OCI-LY7 (cell line): Measurements from ENCODE around the gene NBPF4. TPM values are rescaled to one million over a fixed set of nuclear protein-coding genes. Genes with fewer than 3 reads are reported as not detected.
"Not testable (repeated sequence)": the region's sequence is repeated elsewhere in the genome, so short reads cannot be mapped to it uniquely, and the experiment has no call there.

Source experiments
- BruUV-seq: library from RNA; stranded (reverse); fragments of 400-500 nt; replicated peaks from 2 replicates; lab custom pipeline; 2021; lab: Mats Ljungman, UMichigan
- CTCF ChIA-PET: fragments of 300-600 bp; sonication (Branson Sonifier 250); formaldehyde crosslinking; loops from one replicate; lab custom pipeline; 2022; ENCODE audit warnings: antibody characterized with exemption; ENCODE audit not compliant: unreplicated experiment; lab: Charles Lee
- POLR2A ChIA-PET: fragments of 300-600 bp; sonication (Branson Sonifier 250); formaldehyde crosslinking; loops from one replicate; lab custom pipeline; 2022; ENCODE audit warnings: antibody characterized with exemption; lab: Charles Lee
- DNase-seq: peaks from one replicate; pipeline ENCODE4 v3.0.0-alpha.2; 2015; ENCODE audit warnings: low spot score
- H2AFZ ChIP-seq: fragments of 200-600 bp; sonication (generic), shearing (Covaris generic); 2 replicates; pipeline ENCODE4 v1.6.1; 2014; ENCODE audit warnings: mild to moderate bottlenecking, antibody characterized with exemption, low read length, moderate library complexity
- H3K27ac ChIP-seq: fragments of 200-600 bp; sonication (generic); 2 replicates; pipeline ENCODE4 v1.5.1; 2014; ENCODE audit warnings: mixed run types, low read depth, mild to moderate bottlenecking, moderate library complexity, low read length, inconsistent platforms; ENCODE audit not compliant: poor library complexity, severe bottlenecking
- H3K36me3 ChIP-seq: fragments of 200-600 bp; sonication (generic); 2 replicates; pipeline ENCODE4 v1.6.1; 2014; ENCODE audit warnings: mild to moderate bottlenecking, antibody characterized with exemption, low read length, moderate library complexity, mixed read lengths; ENCODE audit not compliant: insufficient read depth
- H3K4me1 ChIP-seq: fragments of 200-600 bp; sonication (generic); 2 replicates; pipeline ENCODE4 v1.5.1; 2014; ENCODE audit warnings: mild to moderate bottlenecking, low read length; ENCODE audit not compliant: insufficient read depth, poor library complexity, severe bottlenecking
- H3K4me2 ChIP-seq: fragments of 200-600 bp; sonication (generic); 2 replicates; pipeline ENCODE4 v1.6.1; 2014; ENCODE audit warnings: mild to moderate bottlenecking, low read length
- H3K4me3 ChIP-seq: fragments of 200-600 bp; sonication (generic); 2 replicates; pipeline ENCODE4 v1.5.1; 2014; ENCODE audit warnings: mild to moderate bottlenecking, low read depth, low read length; ENCODE audit not compliant: poor library complexity, severe bottlenecking
- H3K79me2 ChIP-seq: fragments of 200-600 bp; sonication (generic); 2 replicates; pipeline ENCODE4 v1.6.1; 2016; ENCODE audit warnings: low read depth, mild to moderate bottlenecking, low read length, moderate library complexity, mixed read lengths; ENCODE audit not compliant: insufficient read depth
- H3K9me2 ChIP-seq: fragments of 200-600 bp; sonication (generic); 2 replicates; pipeline ENCODE4 v1.6.1; 2016; ENCODE audit warnings: mild to moderate bottlenecking, low read length, mixed read lengths; ENCODE audit not compliant: insufficient read depth
- H3K9me3 ChIP-seq: fragments of 200-600 bp; sonication (generic); 2 replicates; pipeline ENCODE4 v1.6.1; 2014; ENCODE audit warnings: mild to moderate bottlenecking, mixed run types, low read length, mixed read lengths
- H4K20me1 ChIP-seq: fragments of 200-600 bp; sonication (generic); 2 replicates; pipeline ENCODE4 v1.6.1; 2014; ENCODE audit warnings: mild to moderate bottlenecking, antibody characterized with exemption, low read length, moderate library complexity, mixed read lengths; ENCODE audit not compliant: insufficient read depth
- intact Hi-C: fragments of 100-400 bp; cut with micrococcal nuclease; formaldehyde crosslinking; loops from one replicate; pipeline ENCODE4 v1.10.0; 2022; ENCODE audit not compliant: unreplicated experiment
- total RNA-seq, 2 experiments: library from RNA; depleted of rRNA in 1 of 2; stranded (reverse); fragments of >200 nt in 1 of 2; shearing (Covaris generic) in 1 of 2; gene quantifications; 2 replicates each; pipeline ENCODE4 v1.2.3, GENCODE V29; 2014 to 2022

Gene NBPF4
- total RNA-seq, 2 experiments from 2014 or later, result not detected

DNA sequence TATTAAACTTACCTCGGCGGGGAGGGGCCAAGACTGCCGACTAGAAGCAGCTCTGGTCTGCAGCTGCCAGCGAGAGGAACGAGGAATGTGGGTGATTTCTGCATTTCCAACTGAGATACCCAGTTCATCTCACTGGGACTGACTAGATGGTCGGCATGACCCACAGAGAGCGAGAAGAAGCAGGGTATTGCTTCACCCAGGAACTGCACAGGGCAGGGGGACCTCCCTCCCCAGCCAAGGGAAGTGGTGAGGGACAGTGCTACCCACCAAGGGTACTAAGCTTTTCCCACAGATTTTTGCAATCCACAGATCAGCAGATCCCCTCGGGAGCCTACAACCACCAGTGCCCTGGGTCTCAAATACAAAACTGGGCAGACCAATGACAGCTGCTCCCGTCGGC lies 17.6 kb upstream of the NBPF4 start:
- H3K9me3 ChIP-seq, H4K20me1 ChIP-seq, H3K27ac ChIP-seq, DNase-seq, H2AFZ ChIP-seq, BruUV-seq, POLR2A ChIA-PET, CTCF ChIA-PET, H3K36me3 ChIP-seq, H3K4me1 ChIP-seq, intact Hi-C loops, H3K4me2 ChIP-seq, H3K79me2 ChIP-seq, H3K9me2 ChIP-seq, H3K4me3 ChIP-seq: not testable (repeated sequence)

DNA sequence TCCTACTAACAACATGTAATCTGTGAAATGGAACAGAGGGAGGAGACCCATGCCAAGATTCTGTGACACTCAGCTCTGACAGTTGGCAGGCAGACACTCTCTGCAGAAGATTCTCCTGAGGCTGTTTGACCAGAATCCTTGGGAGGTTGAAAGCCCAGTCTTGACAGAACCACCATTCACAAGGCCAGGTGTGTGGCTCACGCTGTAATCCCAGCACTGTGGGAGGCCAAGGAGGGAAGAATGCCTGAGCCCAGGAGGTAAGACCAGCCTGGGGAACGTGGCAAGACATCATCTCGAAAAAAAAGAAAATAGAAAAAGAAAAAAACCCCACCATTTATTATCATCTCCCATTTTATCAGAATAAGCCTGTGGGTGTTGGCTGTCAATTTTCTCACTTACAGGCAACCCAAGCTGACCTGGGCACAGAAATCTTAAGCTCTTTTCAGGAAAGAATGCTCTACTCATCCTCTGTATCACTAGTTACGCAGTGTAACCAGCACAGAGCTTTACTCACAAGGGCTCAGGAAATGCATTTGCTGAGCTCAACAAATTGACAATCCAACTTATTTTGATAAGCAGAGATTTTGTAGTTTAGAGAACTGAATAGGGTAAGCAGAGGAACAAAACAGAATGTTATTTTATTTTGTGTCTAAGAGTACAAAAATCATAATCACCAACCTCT lies 16.8 kb upstream of the NBPF4 start:
- H3K79me2 ChIP-seq, CTCF ChIA-PET, H2AFZ ChIP-seq, H4K20me1 ChIP-seq, BruUV-seq, H3K9me2 ChIP-seq, H3K36me3 ChIP-seq, POLR2A ChIA-PET, DNase-seq, H3K4me3 ChIP-seq, H3K4me2 ChIP-seq, H3K9me3 ChIP-seq, intact Hi-C loops, H3K27ac ChIP-seq, H3K4me1 ChIP-seq: not testable (repeated sequence)

DNA sequence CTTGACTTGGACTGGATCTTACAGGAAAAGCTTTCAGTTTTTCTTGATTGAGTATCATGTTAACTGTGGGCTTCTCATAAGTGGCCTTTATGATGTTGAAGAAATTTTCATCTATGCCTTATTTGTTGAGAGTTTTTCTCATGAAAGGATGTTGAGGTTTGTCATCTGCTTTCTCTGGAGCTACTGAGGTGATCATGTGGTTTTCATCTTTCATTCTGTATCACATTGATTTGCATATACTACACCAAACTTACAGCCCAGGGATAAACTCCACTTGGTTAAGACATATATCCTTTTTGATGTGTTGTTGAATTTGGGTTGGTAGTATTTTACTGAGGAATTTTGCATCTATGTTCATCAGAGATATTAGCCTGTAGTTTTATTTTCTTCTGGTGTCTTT lies 11.6 kb upstream of the NBPF4 start:
- H3K9me2 ChIP-seq, CTCF ChIA-PET, H3K9me3 ChIP-seq, DNase-seq, H3K27ac ChIP-seq, H3K4me2 ChIP-seq, H3K79me2 ChIP-seq, H3K4me1 ChIP-seq, H2AFZ ChIP-seq, BruUV-seq, intact Hi-C loops, POLR2A ChIA-PET, H3K4me3 ChIP-seq, H3K36me3 ChIP-seq, H4K20me1 ChIP-seq: not testable (repeated sequence)

DNA sequence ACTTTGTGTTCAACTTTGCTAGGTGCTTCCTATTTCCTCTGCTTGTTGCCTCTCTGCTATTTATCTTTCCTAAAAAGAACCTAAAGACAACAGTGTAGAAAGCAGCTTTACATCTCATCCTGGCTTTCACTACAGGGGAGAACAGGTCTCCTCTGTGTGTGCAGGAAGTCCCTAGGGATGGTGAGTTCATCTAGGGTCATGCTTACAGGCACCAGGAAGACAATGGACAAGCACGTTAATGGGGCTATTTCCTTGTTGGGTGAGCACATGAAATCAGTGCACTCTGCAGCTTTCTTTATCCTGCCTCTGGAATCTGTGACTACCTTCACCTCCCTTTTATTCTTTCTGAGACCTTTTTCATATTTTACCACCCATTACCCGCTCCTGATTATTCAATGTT lies 4.5 kb downstream of the NBPF4 start:
- H4K20me1 ChIP-seq, H3K4me1 ChIP-seq, H3K4me2 ChIP-seq, H2AFZ ChIP-seq, intact Hi-C loops, H3K27ac ChIP-seq, H3K9me2 ChIP-seq, H3K36me3 ChIP-seq, DNase-seq, H3K79me2 ChIP-seq, CTCF ChIA-PET, H3K9me3 ChIP-seq, H3K4me3 ChIP-seq, POLR2A ChIA-PET, BruUV-seq: not testable (repeated sequence)

DNA sequence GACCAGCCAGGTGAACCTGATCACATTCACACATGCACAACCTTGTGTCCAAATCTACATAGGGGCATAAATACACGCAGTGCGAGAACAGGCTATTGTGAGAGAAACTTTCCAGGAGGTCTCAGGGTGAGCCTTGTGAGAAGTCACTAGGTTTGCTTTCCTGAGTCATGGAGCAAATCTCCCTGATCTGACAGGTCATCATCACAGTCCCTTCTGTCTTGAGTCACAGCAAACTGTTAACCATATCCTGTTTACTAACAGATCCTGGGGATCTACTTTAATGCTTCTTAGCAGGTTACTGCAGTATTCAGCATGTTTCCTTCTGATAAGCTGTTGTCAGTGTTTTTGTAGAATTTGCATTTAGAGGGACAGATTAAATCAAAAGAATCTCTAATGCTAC lies 8.6 kb downstream of the NBPF4 start:
- H3K4me1 ChIP-seq, H3K79me2 ChIP-seq, H3K4me3 ChIP-seq, BruUV-seq, CTCF ChIA-PET, H3K9me2 ChIP-seq, POLR2A ChIA-PET, intact Hi-C loops, H3K4me2 ChIP-seq, H3K36me3 ChIP-seq, DNase-seq, H3K9me3 ChIP-seq, H4K20me1 ChIP-seq, H3K27ac ChIP-seq, H2AFZ ChIP-seq: not testable (repeated sequence)

DNA sequence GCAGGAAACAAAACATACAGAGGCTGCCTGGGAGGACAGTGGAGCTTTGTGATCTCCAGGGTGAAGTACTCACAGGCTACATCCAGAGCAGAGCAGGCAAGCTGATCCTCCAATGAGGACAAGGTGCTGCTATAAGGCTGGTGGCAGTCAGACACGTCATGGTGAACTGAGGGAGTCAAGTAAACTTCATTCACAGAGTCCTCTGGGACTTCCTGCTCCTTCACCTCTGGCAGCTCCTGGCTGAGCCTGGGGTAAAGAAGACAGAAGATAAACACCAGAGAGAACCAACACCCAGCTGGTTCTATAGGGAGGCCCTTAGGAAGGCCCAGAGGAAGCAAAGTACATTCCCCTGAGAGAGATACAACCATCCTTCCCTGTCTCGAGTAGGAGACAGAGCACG lies 11.7 kb downstream of the NBPF4 start:
- H3K27ac ChIP-seq, H3K4me2 ChIP-seq, POLR2A ChIA-PET, CTCF ChIA-PET, H3K9me3 ChIP-seq, H2AFZ ChIP-seq, BruUV-seq, H3K36me3 ChIP-seq, H3K9me2 ChIP-seq, H3K79me2 ChIP-seq, H4K20me1 ChIP-seq, intact Hi-C loops, H3K4me1 ChIP-seq, DNase-seq, H3K4me3 ChIP-seq: not testable (repeated sequence)
